GM11168 (cell line): Measurements from ENCODE around the gene PRLR.

Experiments used
- in situ Hi-C: fragments of 300-500 bp; cut with MboI; formaldehyde crosslinking; loops from one replicate; pipeline ENCODE4 v1.12.0; 2022; ENCODE audit warnings: low sequenced_read_pairs; ENCODE audit not compliant: unreplicated experiment

PRLR gene

DNA sequence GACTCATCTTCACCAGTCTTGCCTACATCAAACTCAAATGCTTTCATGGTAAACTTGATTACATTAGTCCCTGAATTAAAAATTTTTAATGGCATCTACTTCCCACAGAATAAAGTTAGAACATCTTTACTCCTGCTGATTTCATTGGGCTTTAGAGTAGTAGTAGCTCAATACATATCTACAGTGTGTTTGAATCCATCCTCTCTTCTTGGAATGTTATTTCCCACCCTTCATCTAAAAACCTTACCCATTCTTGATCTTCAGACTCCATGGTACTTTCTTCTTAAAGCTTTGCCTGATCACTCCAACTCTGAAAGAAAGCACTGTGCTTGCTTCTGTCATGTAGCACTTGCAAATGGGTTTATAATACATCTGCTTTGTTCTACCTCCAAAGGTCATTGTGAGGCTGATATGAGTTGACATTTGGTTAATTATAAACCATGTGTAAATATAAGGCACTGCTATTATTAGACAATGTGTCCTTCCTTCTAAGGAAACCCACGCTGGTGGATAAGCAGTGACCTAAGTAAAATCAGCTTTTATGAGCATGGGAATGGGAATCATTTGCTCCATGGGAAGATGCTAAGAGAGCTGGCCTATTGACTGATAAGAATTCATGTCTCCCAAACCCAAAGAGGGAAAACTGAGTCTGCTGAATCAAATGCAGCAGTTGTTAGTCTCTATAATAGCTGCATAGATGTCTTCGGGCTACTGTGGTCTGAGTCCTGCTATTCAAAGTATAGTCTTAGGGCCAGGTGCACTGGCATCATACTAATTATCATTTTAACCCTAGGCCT lies 7.5 kb upstream of the PRLR start:
- in situ Hi-C loops: loop anchor here (25.0 kb wide), 1 partner anchor 200 kb away; no protein-coding TSS in a partner anchor

DNA sequence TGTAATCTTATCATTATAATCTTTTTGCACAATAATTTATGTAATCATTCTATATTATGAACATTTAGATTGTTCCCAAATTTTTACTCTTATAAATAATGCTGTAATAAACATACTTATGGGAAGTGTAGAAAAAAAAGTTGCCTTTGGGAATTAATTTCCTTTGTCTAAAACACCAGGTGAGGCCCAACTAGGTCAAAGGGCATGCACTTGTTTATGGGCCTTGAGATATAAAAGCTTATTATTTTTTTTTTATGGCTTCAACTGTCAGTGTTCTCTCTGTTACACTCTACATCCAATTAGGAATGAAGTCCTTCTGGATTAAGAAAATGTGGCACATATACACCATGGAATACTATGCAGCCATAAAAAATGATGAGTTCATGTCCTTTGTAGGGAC lies 6.5 kb upstream of the PRLR start:
- in situ Hi-C loops: loop anchor here (25.0 kb wide), 1 partner anchor 201 kb away; no protein-coding TSS in a partner anchor

DNA sequence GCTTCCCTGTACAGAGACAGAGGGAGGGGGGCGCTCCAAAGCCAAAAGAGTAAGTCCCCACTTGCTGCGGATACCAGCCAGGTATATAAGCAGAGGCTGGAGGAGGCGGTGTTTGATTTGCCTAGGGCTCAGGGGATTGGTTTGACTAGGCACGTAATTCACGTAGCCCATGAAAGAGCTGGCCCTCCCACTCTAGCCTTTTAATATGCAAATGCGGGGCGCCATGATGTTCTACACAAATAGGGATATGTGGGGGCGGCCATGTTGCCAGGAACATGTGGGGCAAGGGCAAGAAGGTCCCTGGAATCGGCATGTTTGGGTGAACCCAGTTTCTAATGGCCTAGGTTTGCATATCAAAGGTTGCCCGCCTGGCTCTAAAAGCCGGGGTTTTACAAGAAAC lies 3.3 kb upstream of the PRLR start:
- in situ Hi-C loops: loop anchor here (25.0 kb wide), 1 partner anchor 204 kb away; no protein-coding TSS in a partner anchor

DNA sequence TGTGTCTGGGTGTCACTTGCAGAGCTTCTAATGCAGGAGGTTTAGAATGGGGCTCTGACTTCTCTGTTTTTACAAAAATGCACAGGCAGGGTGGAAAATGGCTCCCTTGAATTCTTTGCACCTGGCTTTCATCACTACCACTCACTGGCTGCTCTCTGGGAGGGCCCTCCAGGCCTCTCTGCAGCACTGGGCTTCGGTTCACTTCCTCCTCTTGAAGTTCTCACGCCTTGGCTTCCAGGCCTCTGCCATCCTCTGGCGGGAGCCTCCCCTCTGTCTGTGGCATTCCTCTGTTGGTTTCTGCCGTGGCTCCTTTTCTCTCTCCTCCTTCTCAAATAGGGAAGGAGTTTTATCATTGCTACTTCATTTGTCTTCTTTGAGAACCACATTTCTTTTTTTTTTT lies 2.8 kb upstream of the PRLR start:
- in situ Hi-C loops: loop anchor here (25.0 kb wide), 1 partner anchor 204 kb away; no protein-coding TSS in a partner anchor

DNA sequence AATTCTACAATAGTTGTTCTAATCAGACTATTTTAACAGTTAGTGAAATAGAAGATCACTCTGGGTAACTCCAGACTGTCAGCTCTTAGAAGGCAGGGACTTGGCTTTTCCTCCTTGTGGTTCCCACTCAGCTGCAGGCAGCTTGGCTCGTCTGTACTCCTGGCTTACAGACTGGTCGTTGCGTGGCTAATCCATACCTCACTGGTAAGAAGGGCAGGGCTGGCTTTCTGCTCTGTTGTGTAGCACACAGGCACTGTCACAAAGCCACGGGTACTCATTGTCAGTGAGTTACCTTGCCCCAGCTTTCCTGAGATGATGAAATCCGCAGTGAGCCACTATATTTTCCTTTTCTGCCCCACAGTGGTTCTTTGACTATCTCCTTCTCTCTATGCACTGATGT lies 1.8 kb upstream of the PRLR start:
- in situ Hi-C loops: loop anchor here (25.0 kb wide), 1 partner anchor 205 kb away; no protein-coding TSS in a partner anchor

DNA sequence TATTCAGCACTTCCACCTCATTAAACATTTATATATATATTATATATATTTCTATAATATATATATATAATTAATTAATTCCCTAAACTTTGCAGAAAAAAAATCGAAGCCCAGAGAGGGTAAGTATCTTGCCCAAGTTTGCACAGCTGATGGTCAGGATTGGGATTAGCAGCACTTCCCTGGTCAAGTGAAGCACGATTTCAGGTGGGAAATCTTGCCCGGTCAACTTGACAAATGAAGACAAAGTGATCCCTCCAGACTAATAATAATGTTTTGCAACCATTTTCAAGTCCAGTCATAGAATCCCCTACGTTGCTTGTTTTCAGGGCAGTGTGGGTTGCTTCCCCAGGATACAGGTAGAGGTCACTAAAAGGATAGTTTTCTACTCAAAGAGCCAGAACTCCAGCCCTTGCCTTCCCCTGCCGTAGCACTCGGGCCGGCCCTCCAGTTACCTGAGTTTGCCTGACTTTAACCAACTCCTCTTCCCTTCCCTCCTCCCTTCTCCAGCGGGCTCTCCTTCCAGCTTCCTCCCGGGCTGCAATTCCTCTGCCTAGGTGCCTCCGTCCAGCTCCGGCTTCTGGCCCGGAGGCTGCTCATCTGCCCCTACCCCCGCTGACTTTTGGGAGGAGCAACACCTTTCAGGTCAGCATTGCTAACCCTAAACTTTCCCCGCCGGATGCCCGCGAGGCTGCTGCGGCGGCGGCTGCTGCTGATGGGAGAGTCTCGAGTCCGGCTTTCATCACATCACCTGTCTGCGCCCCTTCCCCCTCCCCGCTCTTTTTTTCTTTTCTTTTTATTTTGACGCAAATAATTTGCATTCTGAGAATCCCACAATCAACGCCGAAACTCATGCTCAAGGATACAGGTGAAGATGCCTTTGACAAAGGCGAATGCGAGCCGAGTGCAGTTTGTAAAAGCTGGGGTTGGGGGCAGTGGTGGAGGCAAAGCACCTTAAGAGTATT lies 930 bp downstream of the PRLR start:
- in situ Hi-C loops: loop anchor here (25.0 kb wide), 1 partner anchor 208 kb away; no protein-coding TSS in a partner anchor

DNA sequence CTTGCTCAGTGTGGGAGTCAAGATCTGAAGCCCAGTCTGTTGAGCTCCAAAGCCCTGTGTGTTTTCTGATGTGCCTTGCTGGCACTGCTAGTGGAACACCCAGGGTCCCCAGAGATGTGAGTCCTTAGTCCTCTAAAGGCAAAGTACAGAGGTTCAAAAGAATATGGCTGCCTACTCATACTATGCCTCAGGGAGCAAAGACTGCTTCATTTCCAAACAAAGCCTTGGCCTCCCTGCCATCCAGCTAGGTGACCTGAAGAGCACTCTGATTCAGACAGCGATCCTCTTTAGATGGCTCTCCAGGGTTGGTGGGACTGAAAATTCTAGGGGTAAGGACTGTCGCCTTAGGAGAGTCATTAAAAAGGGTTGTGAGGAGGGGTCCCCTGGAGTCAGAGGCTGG lies 2.0 kb downstream of the PRLR start:
- in situ Hi-C loops: loop anchor here (25.0 kb wide), 1 partner anchor 209 kb away; no protein-coding TSS in a partner anchor

DNA sequence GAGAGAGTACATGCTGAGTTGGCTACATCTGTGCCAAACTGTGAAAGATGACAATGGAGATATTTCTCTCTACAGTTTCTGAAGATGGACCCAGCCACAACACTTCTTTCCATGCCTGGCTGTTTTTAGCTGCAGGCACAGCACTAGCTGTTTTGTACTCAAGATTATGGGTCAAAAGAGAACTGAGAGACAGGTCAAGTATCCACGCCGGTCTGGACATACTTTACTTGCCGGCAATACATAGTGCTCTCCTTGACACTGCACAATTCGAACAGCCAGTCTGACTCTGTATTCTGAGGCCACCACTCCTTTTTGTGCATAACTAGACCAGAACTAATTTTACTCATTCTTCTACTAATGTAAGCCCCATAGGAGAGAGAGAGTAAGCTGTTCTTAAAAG lies 2.6 kb downstream of the PRLR start:
- in situ Hi-C loops: loop anchor here (25.0 kb wide), 1 partner anchor 210 kb away; no protein-coding TSS in a partner anchor

DNA sequence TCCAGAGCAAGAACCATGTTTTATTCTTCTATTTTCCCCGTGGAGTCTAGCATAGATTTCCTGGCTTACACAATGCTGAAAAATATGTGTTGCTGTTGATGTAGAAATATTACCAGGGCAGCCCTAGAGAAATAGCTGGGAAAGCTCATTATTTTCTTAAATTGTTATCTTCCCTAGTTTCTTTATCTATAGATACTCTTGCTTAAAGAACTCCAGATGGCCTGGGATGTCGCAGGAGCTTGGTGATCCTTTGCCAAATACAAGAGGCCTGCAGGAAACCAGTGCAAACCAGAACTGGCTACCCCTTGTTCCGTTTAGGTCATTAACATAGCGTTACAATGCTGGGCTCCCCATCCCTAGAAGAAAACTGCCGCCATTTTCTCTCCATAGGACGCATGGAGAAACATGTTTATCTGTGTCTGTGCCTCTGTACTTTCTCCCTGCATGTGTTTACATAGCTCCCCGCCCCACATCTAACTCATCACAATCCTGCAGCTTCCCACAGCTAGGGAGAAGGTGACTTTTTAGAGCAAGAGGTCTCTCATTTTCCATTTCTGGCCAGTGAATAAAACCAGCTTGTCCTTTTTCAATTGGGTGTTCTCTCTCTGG lies 6.4 kb downstream of the PRLR start:
- in situ Hi-C loops: no loop called here

DNA sequence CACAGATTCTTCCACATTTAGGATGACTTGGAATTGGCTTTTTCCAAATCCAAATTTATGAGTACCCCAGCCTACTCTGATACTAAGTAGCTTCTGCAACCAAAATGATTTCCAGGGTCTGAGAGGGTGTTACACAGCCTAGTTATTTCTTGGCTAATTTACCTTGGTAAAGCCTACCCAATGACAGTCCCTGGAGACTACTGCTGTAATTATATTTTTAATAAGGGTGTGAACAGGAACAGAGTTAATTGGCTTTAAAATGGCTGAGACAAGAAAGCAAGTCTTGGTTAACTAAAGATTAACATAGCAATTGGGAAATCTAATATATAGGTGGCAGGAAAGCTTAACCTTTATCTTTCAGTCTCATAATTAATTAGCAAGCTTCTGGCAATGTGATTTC lies 9.3 kb downstream of the PRLR start:
- in situ Hi-C loops: no loop called here

DNA sequence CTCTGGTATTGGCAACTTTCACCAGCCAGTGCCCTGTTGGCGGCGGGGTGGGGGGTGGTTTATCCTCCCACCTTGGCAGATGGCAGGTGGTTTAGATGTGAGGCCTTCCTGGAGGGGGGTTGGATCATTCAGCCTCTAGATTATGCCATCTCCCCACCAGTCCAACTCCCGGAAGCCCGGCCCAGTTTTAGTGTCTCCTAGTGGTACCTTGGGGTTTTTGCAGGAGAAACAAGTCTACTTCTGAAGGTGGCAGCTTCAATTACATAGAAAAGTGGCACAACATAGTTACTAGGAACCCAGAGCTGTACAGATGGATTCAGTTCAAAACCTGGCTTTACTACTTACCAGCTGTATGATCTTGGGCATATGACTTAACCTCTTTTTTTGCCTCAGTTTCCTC lies 11.3 kb downstream of the PRLR start:
- in situ Hi-C loops: no loop called here

DNA sequence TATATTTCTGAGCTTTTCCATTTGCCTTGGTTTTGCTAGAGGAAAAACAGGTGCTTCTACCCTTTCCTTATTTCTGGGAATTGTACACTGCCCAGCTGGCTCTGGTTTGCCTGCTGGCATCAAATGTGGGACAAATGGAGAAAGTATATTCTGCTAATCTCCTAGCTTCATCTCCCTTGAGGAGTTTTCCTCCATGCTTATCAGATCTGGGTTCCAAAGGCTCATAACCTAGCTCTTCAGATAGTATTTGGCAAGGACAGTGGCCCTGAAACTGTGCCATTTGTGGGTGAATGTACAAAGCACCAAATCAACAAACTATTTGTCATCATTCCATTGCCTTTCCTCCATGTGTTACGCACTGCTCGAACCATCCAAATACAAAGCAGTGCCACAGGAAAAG lies 16.2 kb downstream of the PRLR start:
- in situ Hi-C loops: no loop called here

DNA sequence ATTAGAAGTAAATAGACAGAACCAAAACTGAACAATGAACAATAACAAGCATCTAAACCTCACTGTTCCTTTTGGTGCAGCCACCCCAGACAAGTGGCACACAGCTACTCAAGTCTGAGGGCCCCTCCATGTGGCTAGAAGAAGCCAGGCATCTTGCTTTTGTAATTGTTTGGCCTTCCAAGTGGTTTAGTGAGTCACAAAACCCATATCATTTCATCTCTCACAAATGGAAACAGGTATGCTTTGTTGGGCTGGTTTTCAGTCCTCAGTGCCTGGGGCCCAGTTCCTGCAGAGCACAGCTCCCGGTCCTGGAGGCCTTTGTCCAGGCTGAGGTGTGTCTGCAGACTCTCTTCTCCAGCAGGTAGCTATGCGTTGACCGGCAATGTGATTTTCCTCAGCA lies 16.7 kb downstream of the PRLR start:
- in situ Hi-C loops: no loop called here

DNA sequence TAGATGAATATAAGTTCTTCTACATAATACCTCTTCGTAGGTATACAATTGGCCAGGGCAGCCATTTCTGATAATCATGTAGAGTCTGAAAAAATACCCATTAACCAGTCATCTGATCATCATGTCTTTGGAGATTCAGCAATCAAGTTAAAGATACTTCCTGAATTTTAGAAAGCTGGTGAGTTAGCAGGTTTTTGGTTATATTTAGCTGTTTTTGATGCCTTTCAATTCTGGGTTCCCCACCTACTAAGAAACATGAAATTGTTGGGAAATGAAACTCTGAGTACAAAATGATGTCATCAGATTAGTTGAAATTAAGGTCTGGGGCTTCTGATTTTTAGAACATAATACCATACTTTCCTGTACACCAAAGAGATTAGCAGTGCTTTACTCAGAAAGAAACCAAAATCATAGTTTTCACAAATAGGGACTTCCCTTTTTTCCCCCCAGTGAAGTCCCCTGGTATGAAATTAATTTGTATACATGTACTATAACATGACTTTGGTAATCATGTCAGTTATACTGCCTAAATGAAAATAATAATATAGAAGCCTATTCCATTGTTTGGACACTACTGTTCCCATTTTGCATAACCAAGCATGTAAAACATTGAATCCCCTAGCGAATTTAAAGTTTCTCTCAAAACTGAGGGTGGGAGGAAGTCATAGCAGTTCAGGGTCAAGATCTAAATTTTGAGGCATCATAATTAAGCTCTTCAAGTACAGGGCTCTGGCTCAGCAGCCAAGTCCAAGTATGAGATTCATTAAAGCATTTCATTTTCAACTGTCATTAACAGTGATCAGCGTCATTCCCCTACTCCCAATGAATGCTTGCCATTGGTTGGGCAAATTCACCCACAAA lies 17.9 kb downstream of the PRLR start:
- in situ Hi-C loops: no loop called here

DNA sequence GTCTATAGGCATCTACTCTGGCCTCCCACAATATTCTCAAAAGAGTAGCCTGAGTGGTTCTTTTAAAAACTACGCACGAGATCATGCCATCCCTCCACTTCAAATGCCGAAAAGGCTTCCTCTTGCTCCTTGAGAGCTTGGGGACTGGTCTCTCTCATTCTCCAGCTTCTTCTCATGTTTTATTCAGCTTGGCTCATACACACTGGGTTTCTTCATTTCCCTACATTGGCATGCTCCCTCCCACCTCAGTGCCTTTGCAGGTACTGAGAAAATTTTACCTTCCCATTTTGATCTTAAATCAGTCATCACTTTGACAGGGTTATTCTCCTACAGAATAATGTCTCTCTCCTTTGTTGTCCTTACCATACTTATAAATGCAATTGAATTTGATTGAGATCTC lies 20.4 kb downstream of the PRLR start:
- in situ Hi-C loops: no loop called here

DNA sequence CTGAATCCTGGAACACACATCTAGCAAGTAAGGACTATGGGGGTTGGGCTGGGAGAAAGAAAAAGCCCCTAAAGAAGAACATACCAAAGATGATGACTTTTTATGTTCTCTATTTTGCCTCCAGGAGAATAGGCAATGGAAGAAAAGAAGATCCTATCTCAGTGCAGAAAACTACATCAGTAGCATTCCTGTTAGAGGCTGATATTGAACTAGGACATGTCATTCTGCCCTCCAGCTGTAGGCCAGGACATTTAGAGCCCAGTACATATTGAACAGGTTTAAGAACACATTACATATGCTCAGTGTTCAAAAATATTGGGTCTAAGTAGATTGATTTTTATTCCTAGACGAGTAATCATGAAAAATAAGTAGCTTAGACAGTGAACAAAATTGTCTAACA lies 24.7 kb downstream of the PRLR start:
- in situ Hi-C loops: no loop called here

DNA sequence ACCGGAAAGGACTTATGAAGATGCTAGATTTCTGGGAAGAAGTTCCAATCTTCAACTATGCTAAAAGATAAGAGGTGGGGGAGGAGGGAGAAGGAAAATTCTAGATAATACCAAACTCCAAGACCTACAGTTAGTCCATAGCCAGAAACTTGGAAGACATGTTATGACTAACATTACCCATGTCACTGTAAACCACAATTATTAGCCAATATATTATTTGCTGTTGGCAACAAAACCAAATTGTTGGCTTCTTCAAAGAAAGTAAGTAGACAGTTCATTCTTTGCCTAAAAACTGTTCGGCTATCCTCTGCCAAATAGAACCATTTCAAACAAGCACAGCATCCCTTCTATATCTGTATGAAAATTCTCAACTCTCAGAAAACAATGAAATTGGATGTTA lies 25.1 kb downstream of the PRLR start:
- in situ Hi-C loops: no loop called here

DNA sequence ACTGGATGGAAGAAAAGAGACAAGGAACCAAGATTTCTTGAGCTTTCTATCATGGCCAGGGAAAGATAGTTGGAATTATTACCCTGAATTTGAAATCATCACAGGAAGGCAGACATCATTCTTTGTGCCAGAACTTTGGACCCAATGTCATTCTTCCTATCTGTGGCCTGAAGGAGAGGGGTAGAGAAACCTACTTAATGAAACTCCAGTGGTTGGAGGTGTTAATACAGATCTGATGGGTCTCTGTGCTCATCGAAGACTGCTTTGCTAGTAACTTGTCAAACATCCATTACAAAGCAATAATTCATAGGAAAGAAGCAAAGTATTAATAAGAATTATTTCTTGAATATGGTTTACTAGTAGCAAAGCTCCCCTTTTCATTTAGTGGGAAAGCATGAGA lies 26.9 kb downstream of the PRLR start:
- in situ Hi-C loops: no loop called here

DNA sequence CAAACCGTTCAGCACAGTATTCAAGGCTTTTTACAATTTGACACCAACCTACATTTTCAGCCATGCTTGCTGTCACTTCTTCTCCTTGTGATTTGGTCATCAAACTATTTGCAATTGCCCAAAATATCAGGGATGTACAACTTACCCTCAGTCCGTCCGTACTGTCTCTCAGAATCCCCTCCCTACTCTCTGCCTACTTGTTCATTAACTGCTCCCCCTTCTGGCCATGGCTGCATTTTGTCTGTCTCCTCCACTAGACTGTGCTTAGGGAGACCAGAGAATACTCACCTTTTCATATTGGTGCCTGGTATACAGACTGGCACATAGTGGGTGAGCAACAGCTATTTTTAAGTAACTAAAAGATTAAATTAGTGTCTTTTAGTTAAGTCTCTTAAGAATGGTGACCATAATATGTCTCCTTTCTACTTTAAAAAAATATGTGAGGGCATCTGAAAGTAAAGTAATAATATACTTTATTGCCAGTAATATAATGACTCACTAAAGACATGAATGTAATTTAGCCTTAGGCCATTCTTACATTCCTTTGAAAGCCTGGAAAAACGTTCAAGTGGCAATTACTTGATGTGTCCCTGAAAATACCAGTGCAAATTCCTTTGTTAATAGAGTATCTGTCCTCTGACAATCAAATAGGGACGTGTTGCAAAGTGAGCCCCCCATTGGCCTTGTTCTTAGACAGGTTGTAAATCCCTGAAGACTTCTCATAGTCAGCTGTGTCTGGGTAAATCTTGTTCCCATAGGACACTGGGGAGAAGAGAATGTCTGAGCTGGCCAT lies 27.8 kb downstream of the PRLR start:
- in situ Hi-C loops: no loop called here
